Nephron progenitor cell (in vitro differentiated cells): ENCODE results near the gene IL6ST.

Experiments
- DNase-seq: peaks from one replicate; pipeline ENCODE4 v3.0.0; 2021
- H3K27ac Mint-ChIP-seq: 2 replicates; pipeline ENCODE4 v1.8.0; 2021; ENCODE audit warnings: mild to moderate bottlenecking, moderate library complexity, mixed read lengths
- H3K27me3 Mint-ChIP-seq: 2 replicates; pipeline ENCODE4 v1.8.0; 2021; ENCODE audit warnings: mild to moderate bottlenecking, low read depth, mixed read lengths; ENCODE audit not compliant: poor library complexity
- H3K36me3 Mint-ChIP-seq: 2 replicates; pipeline ENCODE4 v1.8.0; 2021; ENCODE audit warnings: low read depth, mixed read lengths
- H3K4me1 Mint-ChIP-seq: 2 replicates; pipeline ENCODE4 v1.8.0; 2021; ENCODE audit warnings: mixed read lengths
- H3K4me3 Mint-ChIP-seq: 2 replicates; pipeline ENCODE4 v1.8.0; 2021; ENCODE audit warnings: mild to moderate bottlenecking, moderate library complexity, mixed read lengths
- H3K9me3 Mint-ChIP-seq: 2 replicates; pipeline ENCODE4 v1.8.0; 2021; ENCODE audit warnings: mild to moderate bottlenecking, moderate library complexity, mixed read lengths
- CTCF ChIP-seq: fragments of 200-600 bp; sonication (generic); IDR thresholded peaks from 2 replicates; pipeline ENCODE4 v1.5.0; 2021; ENCODE audit warnings: antibody characterized with exemption

The IL6ST gene

GRCh38 chr5:56010431-56010830, 15.7 kb upstream of the IL6ST start:
- no peak overlapping the region for H3K4me3 Mint-ChIP-seq
- peaks cover 9% of the 10 kb centered on the region for H3K9me3 Mint-ChIP-seq
- H3K36me3 Mint-ChIP-seq: no peaks in the 10 kb centered on the region
- H3K4me1 Mint-ChIP-seq: peaks cover 8% of the 10 kb centered on the region
- H3K27me3 Mint-ChIP-seq: peaks cover 6% of the 10 kb centered on the region
- no peak for TF ChIP-seq CTCF
- no peak overlapping the region for H3K27ac Mint-ChIP-seq
- DNase-seq: no peak

GRCh38 chr5:56006600-56006999, 11.8 kb upstream of the IL6ST start:
- H3K27me3 Mint-ChIP-seq: peaks cover 6% of the 10 kb centered on the region
- no peak for TF ChIP-seq CTCF
- H3K27ac Mint-ChIP-seq: no peak overlapping the region
- H3K36me3 Mint-ChIP-seq: peaks cover 7% of the 10 kb centered on the region
- peaks cover 8% of the 10 kb centered on the region for H3K4me1 Mint-ChIP-seq
- DNase-seq: no peak
- H3K4me3 Mint-ChIP-seq: no peak overlapping the region
- peaks cover 18% of the 10 kb centered on the region for H3K9me3 Mint-ChIP-seq

GRCh38 chr5:56006094-56006493, 11.3 kb upstream of the IL6ST start:
- peaks cover 6% of the 10 kb centered on the region for H3K27me3 Mint-ChIP-seq
- H3K9me3 Mint-ChIP-seq: peaks cover 18% of the 10 kb centered on the region
- peaks cover 8% of the 10 kb centered on the region for H3K4me1 Mint-ChIP-seq
- H3K27ac Mint-ChIP-seq: peak overlapping the region; percentile 13
- no peak for DNase-seq
- H3K36me3 Mint-ChIP-seq: peaks cover 7% of the 10 kb centered on the region
- H3K4me3 Mint-ChIP-seq: no peak overlapping the region
- no peak for TF ChIP-seq CTCF

GRCh38 chr5:56004874-56005273, 10.1 kb upstream of the IL6ST start:
- no peak for DNase-seq
- Mint-ChIP-seq H3K27me3 (peaks cover 6% of the 10 kb centered on the region), H3K4me1 (peaks cover 8% of the 10 kb centered on the region), H3K4me3 (no peak overlapping the region), H3K9me3 (peaks cover 18% of the 10 kb centered on the region), H3K27ac (no peak overlapping the region), H3K36me3 (peaks cover 7% of the 10 kb centered on the region)
- no peak for TF ChIP-seq CTCF

GRCh38 chr5:56003679-56004078, 8.9 kb upstream of the IL6ST start:
- Mint-ChIP-seq H3K4me3 (no peak overlapping the region), H3K36me3 (peaks cover 7% of the 10 kb centered on the region), H3K27me3 (peaks cover 6% of the 10 kb centered on the region), H3K4me1 (peaks cover 8% of the 10 kb centered on the region), H3K27ac (no peak overlapping the region), H3K9me3 (peaks cover 18% of the 10 kb centered on the region)
- TF ChIP-seq CTCF: no peak
- no peak for DNase-seq

GRCh38 chr5:56003179-56003578, 8.4 kb upstream of the IL6ST start:
- TF ChIP-seq CTCF: no peak
- Mint-ChIP-seq H3K27me3 (peaks cover 3% of the 10 kb centered on the region), H3K36me3 (peaks cover 11% of the 10 kb centered on the region), H3K4me1 (peaks cover 8% of the 10 kb centered on the region), H3K4me3 (no peak overlapping the region), H3K27ac (no peak overlapping the region), H3K9me3 (peaks cover 18% of the 10 kb centered on the region)
- DNase-seq: no peak
